ENCODE measurements around the gene CD200R1L. TPM values are rescaled to one million over a fixed set of nuclear protein-coding genes. Genes with fewer than 3 reads are reported as not detected.

CD200R1L gene
- total RNA-seq, 5 donors from 2014 or later (not counting 1 experiment from before 2014, with no cell fraction given): not detected

- CTCF ChIA-PET: no interaction called here
- Histone ChIP-seq H3K4me3 (ENCODE audit: control insufficient read depth in 1 of 2, extremely low read depth in 1 of 2, low read length in 1 of 2) (no peak overlapping the region), H3K4me1 (ENCODE audit: control insufficient read depth in 1 of 2, extremely low read depth in 1 of 2, insufficient read depth in 2 of 2, low read length in 2 of 2) (no peaks in the 10 kb centered on the region), H3K36me3 (ENCODE audit: control insufficient read depth in 2 of 2, extremely low read depth in 1 of 2, insufficient read depth in 1 of 2, low read length in 1 of 2) (no peaks in the 10 kb centered on the region), H3K9me3 (no peaks in the 10 kb centered on the region), H3K27ac (ENCODE audit: low read length) (no peak overlapping the region), H3K27me3 (replicated peaks in 1 of 2; ENCODE audit: control insufficient read depth in 2 of 2, extremely low read depth in 1 of 2, insufficient read depth in 2 of 2, low read length in 1 of 2) (no peaks in the 10 kb centered on the region)
- ATAC-seq (replicated peaks in 1 of 4) (no peak), DNase-seq (no peak)
- 100% methylated on average over 1 of the region's 1 CpG for WGBS (ENCODE audit: insufficient coverage)
- POLR2A ChIA-PET: no interaction called here
- Mint-ChIP-seq H3K4me3 (no peak overlapping the region), H3K4me1 (peaks cover 0 to 5% (median 2%) of the 10 kb centered on the region in 3 donors), H3K27me3 (no peaks in the 10 kb centered on the region), H3K36me3 (no peaks in the 10 kb centered on the region), H3K27ac (no peak overlapping the region), H3K9me3 (no peaks in the 10 kb centered on the region)
Observed at GRCh38 chr3:112781599-112781998, 65.1 kb downstream of the CD200R1L start.

- Histone ChIP-seq H3K4me1 (ENCODE audit: control insufficient read depth in 1 of 2, extremely low read depth in 1 of 2, insufficient read depth in 2 of 2, low read length in 2 of 2) (peaks cover 0 to 11% of the 10 kb centered on the region in 2 experiments), H3K36me3 (ENCODE audit: control insufficient read depth in 2 of 2, extremely low read depth in 1 of 2, insufficient read depth in 1 of 2, low read length in 1 of 2) (no peaks in the 10 kb centered on the region), H3K9me3 (no peaks in the 10 kb centered on the region), H3K27me3 (replicated peaks in 1 of 2; ENCODE audit: control insufficient read depth in 2 of 2, extremely low read depth in 1 of 2, insufficient read depth in 2 of 2, low read length in 1 of 2) (no peaks in the 10 kb centered on the region), H3K4me3 (ENCODE audit: control insufficient read depth in 1 of 2, extremely low read depth in 1 of 2, low read length in 1 of 2) (no peak overlapping the region), H3K27ac (ENCODE audit: low read length) (no peak overlapping the region)
- H3K27me3 Mint-ChIP-seq: no peaks in the 10 kb centered on the region
- H3K27ac Mint-ChIP-seq: no peak overlapping the region
- no peak overlapping the region for H3K4me3 Mint-ChIP-seq
- ChIA-PET CTCF (no interaction called here), POLR2A (interaction anchor here (0.7 kb wide), 2 partner anchors 30 to 1368 kb away, joined by 3 read pairs; no protein-coding TSS in a partner anchor)
- H3K9me3 Mint-ChIP-seq: no peaks in the 10 kb centered on the region
- WGBS (ENCODE audit: insufficient coverage): no CpG with 5 or more reads among the region's 3 CpGs
- ATAC-seq (replicated peaks in 1 of 4) (no peak), DNase-seq (no peak)
- peaks cover 1 to 19% (median 12%) of the 10 kb centered on the region in 3 donors for H3K4me1 Mint-ChIP-seq
- H3K36me3 Mint-ChIP-seq: no peaks in the 10 kb centered on the region
Observed at GRCh38 chr3:112779558-112780480, 66.8 kb downstream of the CD200R1L start.

GRCh38 chr3:112779011-112779410 is 67.7 kb downstream of the CD200R1L start:
- Histone ChIP-seq H3K9me3 (no peaks in the 10 kb centered on the region), H3K36me3 (ENCODE audit: control insufficient read depth in 2 of 2, extremely low read depth in 1 of 2, insufficient read depth in 1 of 2, low read length in 1 of 2) (no peaks in the 10 kb centered on the region), H3K4me3 (ENCODE audit: control insufficient read depth in 1 of 2, extremely low read depth in 1 of 2, low read length in 1 of 2) (no peak overlapping the region), H3K4me1 (ENCODE audit: control insufficient read depth in 1 of 2, extremely low read depth in 1 of 2, insufficient read depth in 2 of 2, low read length in 2 of 2) (peaks cover 2 to 19% of the 10 kb centered on the region in 2 experiments), H3K27ac (ENCODE audit: low read length) (no peak overlapping the region), H3K27me3 (replicated peaks in 1 of 2; ENCODE audit: control insufficient read depth in 2 of 2, extremely low read depth in 1 of 2, insufficient read depth in 2 of 2, low read length in 1 of 2) (no peaks in the 10 kb centered on the region)
- Mint-ChIP-seq H3K27ac (no peak overlapping the region), H3K36me3 (no peaks in the 10 kb centered on the region), H3K9me3 (no peaks in the 10 kb centered on the region), H3K27me3 (no peaks in the 10 kb centered on the region), H3K4me1 (peaks cover 10 to 28% (median 20%) of the 10 kb centered on the region in 3 donors), H3K4me3 (no peak overlapping the region)
- DNase-seq (no peak), ATAC-seq (replicated peaks in 1 of 4) (no peak)
- ChIA-PET POLR2A (interaction anchor here in 1 of 2 donors (0.7 kb wide), 1 partner anchor 29 kb away, joined by 3 read pairs; no protein-coding TSS in a partner anchor), CTCF (no interaction called here)

- CTCF ChIA-PET: interaction anchor here in 1 of 2 donors (0.7 kb wide), 1 partner anchor 34 kb away, joined by 4 read pairs; no protein-coding TSS in a partner anchor
- Histone ChIP-seq H3K9me3 (no peaks in the 10 kb centered on the region), H3K4me1 (ENCODE audit: control insufficient read depth in 1 of 2, extremely low read depth in 1 of 2, insufficient read depth in 2 of 2, low read length in 2 of 2) (peaks cover 2 to 24% of the 10 kb centered on the region in 2 experiments), H3K27ac (ENCODE audit: low read length) (no peak overlapping the region), H3K27me3 (replicated peaks in 1 of 2; ENCODE audit: control insufficient read depth in 2 of 2, extremely low read depth in 1 of 2, insufficient read depth in 2 of 2, low read length in 1 of 2) (no peaks in the 10 kb centered on the region), H3K4me3 (ENCODE audit: control insufficient read depth in 1 of 2, extremely low read depth in 1 of 2, low read length in 1 of 2) (no peak overlapping the region), H3K36me3 (ENCODE audit: control insufficient read depth in 2 of 2, extremely low read depth in 1 of 2, insufficient read depth in 1 of 2, low read length in 1 of 2) (no peaks in the 10 kb centered on the region)
- Mint-ChIP-seq H3K27ac (no peak overlapping the region), H3K27me3 (no peaks in the 10 kb centered on the region), H3K4me1 (peaks cover 12 to 31% (median 25%) of the 10 kb centered on the region in 3 donors), H3K36me3 (no peaks in the 10 kb centered on the region), H3K9me3 (no peaks in the 10 kb centered on the region), H3K4me3 (no peak overlapping the region)
- DNase-seq (no peak), ATAC-seq (replicated peaks in 1 of 4) (no peak)
- POLR2A ChIA-PET: no interaction called here
- no CpG with 5 or more reads among the region's 5 CpGs for WGBS (ENCODE audit: insufficient coverage)
Observed at GRCh38 chr3:112778353-112778948, 68.2 kb downstream of the CD200R1L start.

GRCh38 chr3:112777811-112778210 is 68.9 kb downstream of the CD200R1L start:
- H3K9me3 ChIP-seq: no peaks in the 10 kb centered on the region
- no peak overlapping the region for H3K4me3 ChIP-seq (ENCODE audit: control insufficient read depth in 1 of 2, extremely low read depth in 1 of 2, low read length in 1 of 2)
- Mint-ChIP-seq H3K4me1 (peaks cover 15 to 35% (median 25%) of the 10 kb centered on the region in 3 donors), H3K4me3 (no peak overlapping the region), H3K27me3 (no peaks in the 10 kb centered on the region), H3K27ac (no peak overlapping the region), H3K9me3 (no peaks in the 10 kb centered on the region), H3K36me3 (no peaks in the 10 kb centered on the region)
- ChIA-PET CTCF (interaction anchor here in 1 of 2 donors (0.7 kb wide), 1 partner anchor 33 kb away, joined by 4 read pairs; no protein-coding TSS in a partner anchor), POLR2A (no interaction called here)
- ATAC-seq (replicated peaks in 1 of 4) (no peak), DNase-seq (no peak)
- H3K27ac ChIP-seq (ENCODE audit: low read length): no peak overlapping the region
- peaks cover 5 to 30% of the 10 kb centered on the region in 2 experiments for H3K4me1 ChIP-seq (ENCODE audit: control insufficient read depth in 1 of 2, extremely low read depth in 1 of 2, insufficient read depth in 2 of 2, low read length in 2 of 2)
- H3K27me3 ChIP-seq (replicated peaks in 1 of 2; ENCODE audit: control insufficient read depth in 2 of 2, extremely low read depth in 1 of 2, insufficient read depth in 2 of 2, low read length in 1 of 2): no peaks in the 10 kb centered on the region
- H3K36me3 ChIP-seq (ENCODE audit: control insufficient read depth in 2 of 2, extremely low read depth in 1 of 2, insufficient read depth in 1 of 2, low read length in 1 of 2): no peaks in the 10 kb centered on the region

- H3K27me3 Mint-ChIP-seq: no peaks in the 10 kb centered on the region
- H3K4me1 Mint-ChIP-seq: peaks cover 19 to 43% (median 25%) of the 10 kb centered on the region in 3 donors
- DNase-seq (no peak), ATAC-seq (replicated peaks in 1 of 4) (no peak)
- ChIA-PET POLR2A (no interaction called here), CTCF (no interaction called here)
- H3K9me3 ChIP-seq: no peaks in the 10 kb centered on the region
- no peak overlapping the region for H3K27ac ChIP-seq (ENCODE audit: low read length)
- no peaks in the 10 kb centered on the region for H3K9me3 Mint-ChIP-seq
- H3K27me3 ChIP-seq (replicated peaks in 1 of 2; ENCODE audit: control insufficient read depth in 2 of 2, extremely low read depth in 1 of 2, insufficient read depth in 2 of 2, low read length in 1 of 2): no peaks in the 10 kb centered on the region
- no peak overlapping the region for H3K4me3 ChIP-seq (ENCODE audit: control insufficient read depth in 1 of 2, extremely low read depth in 1 of 2, low read length in 1 of 2)
- H3K36me3 Mint-ChIP-seq: no peaks in the 10 kb centered on the region
- H3K36me3 ChIP-seq (ENCODE audit: control insufficient read depth in 2 of 2, extremely low read depth in 1 of 2, insufficient read depth in 1 of 2, low read length in 1 of 2): no peaks in the 10 kb centered on the region
- no peak overlapping the region for H3K4me3 Mint-ChIP-seq
- no peak overlapping the region for H3K27ac Mint-ChIP-seq
- H3K4me1 ChIP-seq (ENCODE audit: control insufficient read depth in 1 of 2, extremely low read depth in 1 of 2, insufficient read depth in 2 of 2, low read length in 2 of 2): peaks cover 5 to 30% of the 10 kb centered on the region in 2 experiments
- WGBS (ENCODE audit: insufficient coverage): 100% methylated on average over 2 of the region's 3 CpGs
Observed at GRCh38 chr3:112776836-112777235, 69.8 kb downstream of the CD200R1L start.

All from T-cell (primary cell).